HG03196 (cell line): ENCODE results near the gene OR2J2.
"Not testable (repeated sequence)": the region's sequence is repeated elsewhere in the genome, so short reads cannot be mapped to it uniquely, and the experiment has no call there.

Experiments
- ATAC-seq: cut with Tn5 transposase; IDR thresholded peaks from one replicate; pipeline ENCODE4 v1.9.1; 2021; ENCODE audit not compliant: unreplicated experiment

The OR2J2 gene

DNA sequence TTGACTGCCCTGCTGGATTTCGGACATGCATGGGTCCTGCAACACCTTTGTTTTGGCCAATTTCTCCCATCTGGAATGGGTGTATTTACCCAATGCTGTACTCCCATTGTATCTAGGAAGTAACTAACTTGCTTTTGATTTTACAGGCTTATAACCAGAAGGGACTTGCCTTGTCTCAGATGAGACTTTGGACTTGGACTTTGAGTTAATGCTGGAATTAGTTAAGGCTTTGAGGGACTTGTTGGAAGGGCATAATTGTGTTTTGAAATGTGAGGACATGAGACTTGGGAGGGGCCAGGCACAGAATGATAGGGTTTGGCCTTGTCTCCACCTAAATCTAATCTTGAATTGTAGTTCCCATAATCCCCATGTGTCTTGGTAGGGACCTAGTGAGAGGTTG lies 47.3 kb downstream of the OR2J2 start:
- not testable (repeated sequence) for ATAC-seq
